HEK293 (cell line): ENCODE results near the gene PHACTR3.

Source experiments
- CTCF ChIA-PET: fragments of 350-600 bp; formaldehyde crosslinking; extraction: SDS; loops from one replicate; lab custom pipeline; 2021; ENCODE audit warnings: antibody characterized with exemption; lab: Yijun Ruan, JAX
- POLR2A ChIA-PET: fragments of 300-600 bp; formaldehyde crosslinking; extraction: SDS; loops from one replicate; lab custom pipeline; 2020; ENCODE audit warnings: antibody characterized with exemption, inconsistent platforms; lab: Yijun Ruan, JAX
- H3K27ac ChIP-seq: fragments of 200-500 bp; sonication (Bioruptor generic); 2 replicates; pipeline ENCODE4 v1.5.1; 2014; ENCODE audit warnings: low read depth, low read length, control low read depth, inconsistent platforms; ENCODE audit errors: extremely low read depth
- H3K36me3 ChIP-seq, 2 experiments: fragments of 200-500 bp in 1 of 2; sonication (Bioruptor generic) in 1 of 2; 1 replicate in 1 of 2; 2 replicates in 1 of 2; pipeline ENCODE4 v1.5.1; 2014 to 2017; ENCODE audit warnings: inconsistent platforms in 2 of 2, low read length in 2 of 2; ENCODE audit not compliant: control insufficient read depth in 2 of 2, insufficient read depth in 1 of 2
- H3K4me1 ChIP-seq: fragments of 200-500 bp; sonication (Bioruptor generic); 2 replicates; pipeline ENCODE4 v1.5.1; 2014; ENCODE audit warnings: mild to moderate bottlenecking, low read length, inconsistent platforms; ENCODE audit not compliant: control insufficient read depth, insufficient read depth
- H3K4me3 ChIP-seq: 2 replicates; pipeline ENCODE4 v1.5.1; 2011; ENCODE audit warnings: low read depth, mild to moderate bottlenecking, control low read depth, low read length, moderate library complexity
- H3K9me3 ChIP-seq: fragments of 200-500 bp; sonication (Bioruptor generic); 2 replicates; pipeline ENCODE4 v1.5.1; 2014; ENCODE audit warnings: low read depth, low read length, inconsistent platforms; ENCODE audit not compliant: control insufficient read depth, insufficient read depth
- BCL11B ChIP-seq: fragments of 450-650 bp; formaldehyde crosslinking; IDR thresholded peaks from 2 replicates; pipeline ENCODE4 v1.5.1; 2016; ENCODE audit warnings: low read depth, missing biosample characterization, missing genetic modification characterization
- IKZF3 ChIP-seq: fragments of 450-650 bp; IDR thresholded peaks from 2 replicates; pipeline ENCODE4 v1.5.0; 2018; ENCODE audit warnings: missing biosample characterization, mild to moderate bottlenecking, missing genetic modification characterization, moderate library complexity
- SCRT1 ChIP-seq: fragments of 450-650 bp; formaldehyde crosslinking; IDR thresholded peaks from 2 replicates; pipeline ENCODE4 v1.5.1; 2016; ENCODE audit warnings: missing biosample characterization, missing genetic modification characterization, borderline replicate concordance
- SP3 ChIP-seq: fragments of 450-650 bp; formaldehyde crosslinking; IDR thresholded peaks from 2 replicates; pipeline ENCODE4 v1.5.1; 2016; ENCODE audit warnings: missing biosample characterization, missing genetic modification characterization
- ZNF146 ChIP-seq: fragments of 450-650 bp; formaldehyde crosslinking; IDR thresholded peaks from 2 replicates; pipeline ENCODE4 v1.5.1; 2016; ENCODE audit warnings: missing biosample characterization, missing genetic modification characterization
- ZNF169 ChIP-seq: fragments of 450-650 bp; formaldehyde crosslinking; IDR thresholded peaks from 2 replicates; pipeline ENCODE4 v1.5.1; 2016; ENCODE audit warnings: missing biosample characterization, missing genetic modification characterization
- ZNF239 ChIP-seq: fragments of 450-650 bp; formaldehyde crosslinking; IDR thresholded peaks from 2 replicates; pipeline ENCODE4 v1.5.1; 2016; ENCODE audit warnings: missing biosample characterization, missing genetic modification characterization
- ZNF324 ChIP-seq: fragments of 450-650 bp; formaldehyde crosslinking; IDR thresholded peaks from 2 replicates; pipeline ENCODE4 v1.5.1; 2016; ENCODE audit warnings: missing biosample characterization, missing genetic modification characterization
- ZNF37A ChIP-seq: fragments of 450-650 bp; IDR thresholded peaks from 2 replicates; pipeline ENCODE4 v1.5.1; 2018; ENCODE audit warnings: missing biosample characterization, missing genetic modification characterization
- ZNF391 ChIP-seq: fragments of 450-650 bp; formaldehyde crosslinking; IDR thresholded peaks from 2 replicates; pipeline ENCODE4 v1.5.1; 2016; ENCODE audit warnings: low read depth, missing biosample characterization, missing genetic modification characterization, borderline replicate concordance
- ZNF433 ChIP-seq: fragments of 450-650 bp; formaldehyde crosslinking; IDR thresholded peaks from 2 replicates; pipeline ENCODE4 v1.5.1; 2016; ENCODE audit warnings: missing biosample characterization, missing genetic modification characterization, low read depth
- ZXDB ChIP-seq: fragments of 450-650 bp; formaldehyde crosslinking; IDR thresholded peaks from 2 replicates; pipeline ENCODE4 v1.5.1; 2016; ENCODE audit warnings: missing biosample characterization, missing genetic modification characterization
- TF ChIP-seq, protein P1 (sequence below): fragments of 450-650 bp; formaldehyde crosslinking; IDR thresholded peaks from 2 replicates; pipeline ENCODE4 v1.5.1; 2016; ENCODE audit warnings: missing biosample characterization, missing genetic modification characterization
- TF ChIP-seq, protein P2 (sequence below): sonication (generic); formaldehyde crosslinking; IDR thresholded peaks from 2 replicates; pipeline ENCODE4 v1.8.1; 2022; ENCODE audit warnings: mild to moderate bottlenecking, moderate library complexity, missing genetic modification reagents
- TF ChIP-seq, protein P3 (sequence below): fragments of 450-650 bp; formaldehyde crosslinking; IDR thresholded peaks from 2 replicates; pipeline ENCODE4 v1.5.1; 2016; ENCODE audit warnings: missing biosample characterization, missing genetic modification characterization
- TF ChIP-seq, protein P4 (sequence below): fragments of 450-650 bp; formaldehyde crosslinking; IDR thresholded peaks from 2 replicates; pipeline ENCODE4 v1.5.1; 2016; ENCODE audit warnings: missing biosample characterization, missing genetic modification characterization
- TF ChIP-seq, protein P5 (sequence below): fragments of 450-650 bp; formaldehyde crosslinking; IDR thresholded peaks from 2 replicates; pipeline ENCODE4 v1.5.1; 2016; ENCODE audit warnings: missing biosample characterization, missing genetic modification characterization, borderline replicate concordance
- TF ChIP-seq, protein P6 (sequence below): fragments of 450-650 bp; formaldehyde crosslinking; IDR thresholded peaks from 2 replicates; pipeline ENCODE4 v1.5.1; 2016; ENCODE audit warnings: missing biosample characterization, missing genetic modification characterization
- TF ChIP-seq, protein P7 (sequence below): fragments of 450-650 bp; formaldehyde crosslinking; IDR thresholded peaks from 2 replicates; pipeline ENCODE4 v1.5.1; 2016; ENCODE audit warnings: missing biosample characterization, missing genetic modification characterization

The PHACTR3 gene

DNA sequence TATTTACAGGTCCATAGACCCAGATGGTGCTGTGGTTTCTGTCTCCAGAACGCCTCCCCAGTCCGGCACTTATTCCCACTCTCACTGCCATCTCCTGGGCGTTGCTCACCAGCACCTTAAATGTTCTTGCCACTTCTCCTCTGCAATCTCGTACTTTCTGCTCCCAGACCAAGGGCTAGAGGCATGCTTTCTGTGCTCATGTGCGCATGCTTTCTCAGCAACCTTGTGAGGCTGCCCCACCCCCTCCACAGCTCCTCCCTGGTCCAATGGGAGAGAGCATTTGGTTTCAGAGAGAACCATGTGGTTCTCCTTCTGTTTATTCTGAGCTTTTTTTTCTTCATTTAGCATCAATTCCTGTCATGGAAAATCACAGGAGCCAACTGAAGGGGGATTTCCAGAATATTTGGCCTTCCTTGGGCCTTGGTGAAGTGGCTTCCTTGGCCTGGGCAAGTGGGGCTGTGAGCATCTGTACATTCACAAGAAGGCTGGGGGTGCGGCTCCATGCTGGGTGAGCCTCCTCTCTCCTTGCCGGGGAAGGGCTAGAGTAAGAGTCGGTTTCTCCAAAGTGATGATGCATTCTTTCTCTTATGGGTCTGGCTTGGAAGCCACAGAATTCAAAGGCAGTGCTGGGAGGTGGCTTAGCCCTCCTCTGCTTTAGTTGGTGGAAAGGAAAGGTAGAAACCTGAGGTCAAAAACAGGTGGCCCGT is 66.6 kb downstream of the PHACTR3 start (continued):
- TF ChIP-seq, protein P1, sequence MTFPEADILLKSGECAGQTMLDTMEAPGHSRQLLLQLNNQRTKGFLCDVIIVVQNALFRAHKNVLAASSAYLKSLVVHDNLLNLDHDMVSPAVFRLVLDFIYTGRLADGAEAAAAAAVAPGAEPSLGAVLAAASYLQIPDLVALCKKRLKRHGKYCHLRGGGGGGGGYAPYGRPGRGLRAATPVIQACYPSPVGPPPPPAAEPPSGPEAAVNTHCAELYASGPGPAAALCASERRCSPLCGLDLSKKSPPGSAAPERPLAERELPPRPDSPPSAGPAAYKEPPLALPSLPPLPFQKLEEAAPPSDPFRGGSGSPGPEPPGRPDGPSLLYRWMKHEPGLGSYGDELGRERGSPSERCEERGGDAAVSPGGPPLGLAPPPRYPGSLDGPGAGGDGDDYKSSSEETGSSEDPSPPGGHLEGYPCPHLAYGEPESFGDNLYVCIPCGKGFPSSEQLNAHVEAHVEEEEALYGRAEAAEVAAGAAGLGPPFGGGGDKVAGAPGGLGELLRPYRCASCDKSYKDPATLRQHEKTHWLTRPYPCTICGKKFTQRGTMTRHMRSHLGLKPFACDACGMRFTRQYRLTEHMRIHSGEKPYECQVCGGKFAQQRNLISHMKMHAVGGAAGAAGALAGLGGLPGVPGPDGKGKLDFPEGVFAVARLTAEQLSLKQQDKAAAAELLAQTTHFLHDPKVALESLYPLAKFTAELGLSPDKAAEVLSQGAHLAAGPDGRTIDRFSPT (tag by site-specific recombination), result no peak
- TF ChIP-seq, protein P2, sequence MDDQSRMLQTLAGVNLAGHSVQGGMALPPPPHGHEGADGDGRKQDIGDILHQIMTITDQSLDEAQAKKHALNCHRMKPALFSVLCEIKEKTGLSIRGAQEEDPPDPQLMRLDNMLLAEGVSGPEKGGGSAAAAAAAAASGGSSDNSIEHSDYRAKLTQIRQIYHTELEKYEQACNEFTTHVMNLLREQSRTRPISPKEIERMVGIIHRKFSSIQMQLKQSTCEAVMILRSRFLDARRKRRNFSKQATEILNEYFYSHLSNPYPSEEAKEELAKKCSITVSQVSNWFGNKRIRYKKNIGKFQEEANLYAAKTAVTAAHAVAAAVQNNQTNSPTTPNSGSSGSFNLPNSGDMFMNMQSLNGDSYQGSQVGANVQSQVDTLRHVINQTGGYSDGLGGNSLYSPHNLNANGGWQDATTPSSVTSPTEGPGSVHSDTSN (CRISPR knock-in tag), result no peak
- TF ChIP-seq, protein P3, sequence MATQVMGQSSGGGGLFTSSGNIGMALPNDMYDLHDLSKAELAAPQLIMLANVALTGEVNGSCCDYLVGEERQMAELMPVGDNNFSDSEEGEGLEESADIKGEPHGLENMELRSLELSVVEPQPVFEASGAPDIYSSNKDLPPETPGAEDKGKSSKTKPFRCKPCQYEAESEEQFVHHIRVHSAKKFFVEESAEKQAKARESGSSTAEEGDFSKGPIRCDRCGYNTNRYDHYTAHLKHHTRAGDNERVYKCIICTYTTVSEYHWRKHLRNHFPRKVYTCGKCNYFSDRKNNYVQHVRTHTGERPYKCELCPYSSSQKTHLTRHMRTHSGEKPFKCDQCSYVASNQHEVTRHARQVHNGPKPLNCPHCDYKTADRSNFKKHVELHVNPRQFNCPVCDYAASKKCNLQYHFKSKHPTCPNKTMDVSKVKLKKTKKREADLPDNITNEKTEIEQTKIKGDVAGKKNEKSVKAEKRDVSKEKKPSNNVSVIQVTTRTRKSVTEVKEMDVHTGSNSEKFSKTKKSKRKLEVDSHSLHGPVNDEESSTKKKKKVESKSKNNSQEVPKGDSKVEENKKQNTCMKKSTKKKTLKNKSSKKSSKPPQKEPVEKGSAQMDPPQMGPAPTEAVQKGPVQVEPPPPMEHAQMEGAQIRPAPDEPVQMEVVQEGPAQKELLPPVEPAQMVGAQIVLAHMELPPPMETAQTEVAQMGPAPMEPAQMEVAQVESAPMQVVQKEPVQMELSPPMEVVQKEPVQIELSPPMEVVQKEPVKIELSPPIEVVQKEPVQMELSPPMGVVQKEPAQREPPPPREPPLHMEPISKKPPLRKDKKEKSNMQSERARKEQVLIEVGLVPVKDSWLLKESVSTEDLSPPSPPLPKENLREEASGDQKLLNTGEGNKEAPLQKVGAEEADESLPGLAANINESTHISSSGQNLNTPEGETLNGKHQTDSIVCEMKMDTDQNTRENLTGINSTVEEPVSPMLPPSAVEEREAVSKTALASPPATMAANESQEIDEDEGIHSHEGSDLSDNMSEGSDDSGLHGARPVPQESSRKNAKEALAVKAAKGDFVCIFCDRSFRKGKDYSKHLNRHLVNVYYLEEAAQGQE (tag by site-specific recombination), result no peak
- TF ChIP-seq SCRT1 (tag by site-specific recombination) (no peak), ZNF433 (tag by site-specific recombination) (no peak)
- TF ChIP-seq, all 188 proteins: peak for 0

DNA sequence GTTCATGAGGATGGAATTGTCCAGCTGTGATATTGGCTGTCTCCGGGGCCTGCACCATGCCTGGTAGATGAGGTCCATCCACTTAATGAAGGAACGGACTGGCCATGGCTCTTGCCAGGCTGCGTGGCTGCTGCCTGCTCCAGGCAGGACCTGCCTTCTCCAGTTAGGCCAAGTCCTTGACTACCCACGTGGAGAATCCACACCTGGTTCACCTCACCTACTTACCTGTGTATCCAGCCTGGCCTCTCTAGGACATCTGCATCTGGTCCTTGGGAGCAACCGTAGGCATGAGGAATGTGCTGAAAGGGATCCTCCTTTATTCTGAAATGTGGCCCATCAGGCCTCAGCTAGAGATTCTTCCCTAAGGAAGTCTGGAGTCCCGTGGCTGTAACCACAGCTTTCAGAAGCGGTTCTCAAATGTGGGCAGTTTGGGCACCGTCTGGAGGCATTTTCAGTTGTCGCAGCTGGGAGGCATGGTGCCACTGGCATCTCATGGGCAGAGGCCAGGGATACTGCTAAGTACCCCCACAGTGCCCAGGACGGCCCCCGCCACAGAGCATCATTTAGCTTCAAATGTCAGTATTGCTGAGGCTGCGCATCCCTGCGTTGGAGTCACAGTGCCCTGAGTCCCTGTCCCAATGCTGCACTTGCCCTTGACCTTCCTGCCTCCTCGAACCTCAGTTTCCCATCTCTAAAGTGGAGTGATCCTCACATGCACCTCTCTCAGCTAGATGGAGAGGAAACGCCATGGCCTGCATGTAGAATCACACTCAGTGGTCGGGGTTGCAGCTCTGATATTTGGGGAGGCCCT is 67.5 kb downstream of the PHACTR3 start:
- H3K4me3 ChIP-seq, result no peak overlapping the region
- H3K36me3 ChIP-seq, result no peaks in the 10 kb centered on the region
- POLR2A ChIA-PET, result no interaction called here
- H3K4me1 ChIP-seq, result no peaks in the 10 kb centered on the region
- no peak overlapping the region for H3K27ac ChIP-seq
- CTCF ChIA-PET, result interaction anchor here (0.7 kb wide), 1 partner anchor 17 kb away, joined by 4 read pairs; no protein-coding TSS in a partner anchor
- H3K9me3 ChIP-seq, result no peaks in the 10 kb centered on the region
- TF ChIP-seq ZNF37A (tag by site-specific recombination) (no peak), BCL11B (tag by site-specific recombination) (no peak), ZNF239 (tag by site-specific recombination) (no peak), ZNF169 (tag by site-specific recombination) (no peak), ZNF391 (tag by site-specific recombination) (no peak), ZNF324 (tag by site-specific recombination) (no peak), IKZF3 (no peak), SP3 (tag by site-specific recombination) (no peak), ZNF146 (no peak), ZXDB (tag by site-specific recombination) (no peak)
- TF ChIP-seq, protein P4, sequence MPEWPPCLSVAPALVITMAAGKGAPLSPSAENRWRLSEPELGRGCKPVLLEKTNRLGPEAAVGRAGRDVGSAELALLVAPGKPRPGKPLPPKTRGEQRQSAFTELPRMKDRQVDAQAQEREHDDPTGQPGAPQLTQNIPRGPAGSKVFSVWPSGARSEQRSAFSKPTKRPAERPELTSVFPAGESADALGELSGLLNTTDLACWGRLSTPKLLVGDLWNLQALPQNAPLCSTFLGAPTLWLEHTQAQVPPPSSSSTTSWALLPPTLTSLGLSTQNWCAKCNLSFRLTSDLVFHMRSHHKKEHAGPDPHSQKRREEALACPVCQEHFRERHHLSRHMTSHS, result no peak
- TF ChIP-seq, protein P5, sequence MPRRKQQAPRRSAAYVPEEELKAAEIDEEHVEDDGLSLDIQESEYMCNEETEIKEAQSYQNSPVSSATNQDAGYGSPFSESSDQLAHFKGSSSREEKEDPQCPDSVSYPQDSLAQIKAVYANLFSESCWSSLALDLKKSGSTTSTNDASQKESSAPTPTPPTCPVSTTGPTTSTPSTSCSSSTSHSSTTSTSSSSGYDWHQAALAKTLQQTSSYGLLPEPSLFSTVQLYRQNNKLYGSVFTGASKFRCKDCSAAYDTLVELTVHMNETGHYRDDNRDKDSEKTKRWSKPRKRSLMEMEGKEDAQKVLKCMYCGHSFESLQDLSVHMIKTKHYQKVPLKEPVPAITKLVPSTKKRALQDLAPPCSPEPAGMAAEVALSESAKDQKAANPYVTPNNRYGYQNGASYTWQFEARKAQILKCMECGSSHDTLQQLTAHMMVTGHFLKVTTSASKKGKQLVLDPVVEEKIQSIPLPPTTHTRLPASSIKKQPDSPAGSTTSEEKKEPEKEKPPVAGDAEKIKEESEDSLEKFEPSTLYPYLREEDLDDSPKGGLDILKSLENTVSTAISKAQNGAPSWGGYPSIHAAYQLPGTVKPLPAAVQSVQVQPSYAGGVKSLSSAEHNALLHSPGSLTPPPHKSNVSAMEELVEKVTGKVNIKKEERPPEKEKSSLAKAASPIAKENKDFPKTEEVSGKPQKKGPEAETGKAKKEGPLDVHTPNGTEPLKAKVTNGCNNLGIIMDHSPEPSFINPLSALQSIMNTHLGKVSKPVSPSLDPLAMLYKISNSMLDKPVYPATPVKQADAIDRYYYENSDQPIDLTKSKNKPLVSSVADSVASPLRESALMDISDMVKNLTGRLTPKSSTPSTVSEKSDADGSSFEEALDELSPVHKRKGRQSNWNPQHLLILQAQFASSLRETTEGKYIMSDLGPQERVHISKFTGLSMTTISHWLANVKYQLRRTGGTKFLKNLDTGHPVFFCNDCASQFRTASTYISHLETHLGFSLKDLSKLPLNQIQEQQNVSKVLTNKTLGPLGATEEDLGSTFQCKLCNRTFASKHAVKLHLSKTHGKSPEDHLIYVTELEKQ (tag by site-specific recombination), result no peak
- TF ChIP-seq, protein P6, sequence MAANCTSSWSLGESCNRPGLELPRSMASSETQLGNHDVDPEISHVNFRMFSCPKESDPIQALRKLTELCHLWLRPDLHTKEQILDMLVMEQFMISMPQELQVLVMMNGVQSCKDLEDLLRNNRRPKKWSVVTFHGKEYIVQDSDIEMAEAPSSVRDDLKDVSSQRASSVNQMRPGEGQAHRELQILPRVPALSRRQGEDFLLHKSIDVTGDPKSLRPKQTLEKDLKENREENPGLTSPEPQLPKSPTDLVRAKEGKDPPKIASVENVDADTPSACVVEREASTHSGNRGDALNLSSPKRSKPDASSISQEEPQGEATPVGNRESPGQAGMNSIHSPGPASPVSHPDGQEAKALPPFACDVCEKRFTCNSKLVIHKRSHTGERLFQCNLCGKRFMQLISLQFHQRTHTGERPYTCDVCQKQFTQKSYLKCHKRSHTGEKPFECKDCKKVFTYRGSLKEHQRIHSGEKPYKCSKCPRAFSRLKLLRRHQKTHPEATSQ (tag by site-specific recombination), result no peak
- TF ChIP-seq, protein P7, sequence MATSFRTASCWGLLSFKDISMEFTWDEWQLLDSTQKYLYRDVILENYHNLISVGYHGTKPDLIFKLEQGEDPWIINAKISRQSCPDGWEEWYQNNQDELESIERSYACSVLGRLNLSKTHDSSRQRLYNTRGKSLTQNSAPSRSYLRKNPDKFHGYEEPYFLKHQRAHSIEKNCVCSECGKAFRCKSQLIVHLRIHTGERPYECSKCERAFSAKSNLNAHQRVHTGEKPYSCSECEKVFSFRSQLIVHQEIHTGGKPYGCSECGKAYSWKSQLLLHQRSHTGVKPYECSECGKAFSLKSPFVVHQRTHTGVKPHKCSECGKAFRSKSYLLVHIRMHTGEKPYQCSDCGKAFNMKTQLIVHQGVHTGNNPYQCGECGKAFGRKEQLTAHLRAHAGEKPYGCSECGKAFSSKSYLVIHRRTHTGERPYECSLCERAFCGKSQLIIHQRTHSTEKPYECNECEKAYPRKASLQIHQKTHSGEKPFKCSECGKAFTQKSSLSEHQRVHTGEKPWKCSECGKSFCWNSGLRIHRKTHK, result no peak
